HepG2 (cell line): ENCODE results near the gene EEFSEC. TPM values are rescaled to one million over a fixed set of nuclear protein-coding genes. Genes with fewer than 3 reads are reported as not detected.

Experiments
- CEBPB ChIP-seq: IDR thresholded peaks from 2 replicates; pipeline ENCODE4 v1.6.1; 2011; ENCODE audit warnings: low read depth, low read length, improper control_type of control experiment, borderline replicate concordance
- CHD2 ChIP-seq: IDR thresholded peaks from 2 replicates; pipeline ENCODE4 v1.6.1; 2011; ENCODE audit warnings: low read depth, low read length, improper control_type of control experiment
- HINFP ChIP-seq: sonication (generic); formaldehyde crosslinking; IDR thresholded peaks from 2 replicates; pipeline ENCODE4 v1.4.0; 2020; ENCODE audit warnings: low read depth, mild to moderate bottlenecking, missing genetic modification reagents
- HOXA5 ChIP-seq: sonication (generic); formaldehyde crosslinking; IDR thresholded peaks from 2 replicates; pipeline ENCODE4 v1.4.0; 2020; ENCODE audit warnings: missing genetic modification reagents
- SALL2 ChIP-seq: sonication (generic); formaldehyde crosslinking; IDR thresholded peaks from 2 replicates; pipeline ENCODE4 v1.8.1; 2023; ENCODE audit warnings: mild to moderate bottlenecking, missing genetic modification reagents, inconsistent platforms
- TRIM24 ChIP-seq: sonication (generic); formaldehyde crosslinking; IDR thresholded peaks from 2 replicates; pipeline ENCODE4 v1.8.0; 2022; ENCODE audit warnings: mild to moderate bottlenecking, missing genetic modification reagents
- ZFP1 ChIP-seq: IDR thresholded peaks from 2 replicates; pipeline ENCODE4 v1.6.1; 2016
- ZNF557 ChIP-seq: sonication (generic); formaldehyde crosslinking; IDR thresholded peaks from 2 replicates; pipeline ENCODE4 v1.4.0; 2020; ENCODE audit warnings: missing genetic modification reagents
- ZNF570 ChIP-seq: sonication (generic); formaldehyde crosslinking; IDR thresholded peaks from 2 replicates; pipeline ENCODE4 v1.4.0; 2020; ENCODE audit warnings: mild to moderate bottlenecking, missing genetic modification reagents, borderline replicate concordance
- polyA plus RNA-seq, 8 experiments: library from polyadenylated mRNA; depleted of rRNA in 3 of 8; stranded (reverse) in 7 of 8; unstranded in 1 of 8; fragments of >200 nt; fragmentation: Illumina TruSeq in 4 of 8; extraction: Trizol in 4 of 8; gene quantifications; 2 replicates each; pipeline versions ENCODE4 v1.2.1 to v1.2.3, GENCODE V29; 2011 to 2016; ENCODE audit warnings: low read depth in 4 of 8, missing spikeins in 1 of 8, mixed read lengths in 1 of 8; ENCODE audit not compliant: insufficient read depth in 1 of 8
- total RNA-seq, 5 experiments: library from RNA; depleted of rRNA; stranded (reverse); fragments of >200 nt; fragmentation: Illumina TruSeq; extraction: Trizol; gene quantifications; 2 replicates each; pipeline ENCODE4 v1.2.3, GENCODE V29; 2016; ENCODE audit warnings: low read depth in 1 of 5
- TF ChIP-seq, protein P1 (sequence below): sonication (generic); formaldehyde crosslinking; IDR thresholded peaks from 2 replicates; pipeline ENCODE4 v1.9.0; 2021; ENCODE audit warnings: missing genetic modification reagents, borderline replicate concordance
- TF ChIP-seq, protein P2 (sequence below): sonication (generic); formaldehyde crosslinking; IDR thresholded peaks from 2 replicates; pipeline ENCODE4 v1.4.0; 2020; ENCODE audit warnings: low read depth, missing genetic modification reagents
- TF ChIP-seq, protein P3 (sequence below): sonication (generic); formaldehyde crosslinking; IDR thresholded peaks from 2 replicates; pipeline ENCODE4 v1.4.0; 2020; ENCODE audit warnings: mild to moderate bottlenecking, missing genetic modification reagents, borderline replicate concordance
- TF ChIP-seq, protein P4 (sequence below): sonication (generic); formaldehyde crosslinking; IDR thresholded peaks from 2 replicates; pipeline ENCODE4 v1.4.0; 2020; ENCODE audit warnings: missing genetic modification reagents

EEFSEC gene
- total and polyA plus RNA-seq, 2 of the 13 experiments (the other 11 are each of a cell fraction or from before 2014, with no cell fraction given), result 6.4 to 24.2 TPM

- TF ChIP-seq CEBPB (no peak), ZNF557 (CRISPR knock-in tag) (peak; percentile 80; the same call in 1 of the 2 replicates), CHD2 (no peak), TRIM24 (CRISPR knock-in tag) (no peak), HINFP (CRISPR knock-in tag) (peak; percentile 47; the same call in 1 of the 2 replicates), SALL2 (CRISPR knock-in tag) (peak; percentile 83; the same call in 1 of the 2 replicates), ZNF570 (no peak), HOXA5 (CRISPR knock-in tag) (no peak; the same call in 1 of the 2 replicates), ZFP1 (CRISPR knock-in tag) (0 out of 2 replicates have a peak, but pooled peaks have one; percentile 55)
- TF ChIP-seq, protein P1, sequence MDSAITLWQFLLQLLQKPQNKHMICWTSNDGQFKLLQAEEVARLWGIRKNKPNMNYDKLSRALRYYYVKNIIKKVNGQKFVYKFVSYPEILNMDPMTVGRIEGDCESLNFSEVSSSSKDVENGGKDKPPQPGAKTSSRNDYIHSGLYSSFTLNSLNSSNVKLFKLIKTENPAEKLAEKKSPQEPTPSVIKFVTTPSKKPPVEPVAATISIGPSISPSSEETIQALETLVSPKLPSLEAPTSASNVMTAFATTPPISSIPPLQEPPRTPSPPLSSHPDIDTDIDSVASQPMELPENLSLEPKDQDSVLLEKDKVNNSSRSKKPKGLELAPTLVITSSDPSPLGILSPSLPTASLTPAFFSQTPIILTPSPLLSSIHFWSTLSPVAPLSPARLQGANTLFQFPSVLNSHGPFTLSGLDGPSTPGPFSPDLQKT, result no peak; the same call in 1 of the 2 replicates
- TF ChIP-seq, protein P2, sequence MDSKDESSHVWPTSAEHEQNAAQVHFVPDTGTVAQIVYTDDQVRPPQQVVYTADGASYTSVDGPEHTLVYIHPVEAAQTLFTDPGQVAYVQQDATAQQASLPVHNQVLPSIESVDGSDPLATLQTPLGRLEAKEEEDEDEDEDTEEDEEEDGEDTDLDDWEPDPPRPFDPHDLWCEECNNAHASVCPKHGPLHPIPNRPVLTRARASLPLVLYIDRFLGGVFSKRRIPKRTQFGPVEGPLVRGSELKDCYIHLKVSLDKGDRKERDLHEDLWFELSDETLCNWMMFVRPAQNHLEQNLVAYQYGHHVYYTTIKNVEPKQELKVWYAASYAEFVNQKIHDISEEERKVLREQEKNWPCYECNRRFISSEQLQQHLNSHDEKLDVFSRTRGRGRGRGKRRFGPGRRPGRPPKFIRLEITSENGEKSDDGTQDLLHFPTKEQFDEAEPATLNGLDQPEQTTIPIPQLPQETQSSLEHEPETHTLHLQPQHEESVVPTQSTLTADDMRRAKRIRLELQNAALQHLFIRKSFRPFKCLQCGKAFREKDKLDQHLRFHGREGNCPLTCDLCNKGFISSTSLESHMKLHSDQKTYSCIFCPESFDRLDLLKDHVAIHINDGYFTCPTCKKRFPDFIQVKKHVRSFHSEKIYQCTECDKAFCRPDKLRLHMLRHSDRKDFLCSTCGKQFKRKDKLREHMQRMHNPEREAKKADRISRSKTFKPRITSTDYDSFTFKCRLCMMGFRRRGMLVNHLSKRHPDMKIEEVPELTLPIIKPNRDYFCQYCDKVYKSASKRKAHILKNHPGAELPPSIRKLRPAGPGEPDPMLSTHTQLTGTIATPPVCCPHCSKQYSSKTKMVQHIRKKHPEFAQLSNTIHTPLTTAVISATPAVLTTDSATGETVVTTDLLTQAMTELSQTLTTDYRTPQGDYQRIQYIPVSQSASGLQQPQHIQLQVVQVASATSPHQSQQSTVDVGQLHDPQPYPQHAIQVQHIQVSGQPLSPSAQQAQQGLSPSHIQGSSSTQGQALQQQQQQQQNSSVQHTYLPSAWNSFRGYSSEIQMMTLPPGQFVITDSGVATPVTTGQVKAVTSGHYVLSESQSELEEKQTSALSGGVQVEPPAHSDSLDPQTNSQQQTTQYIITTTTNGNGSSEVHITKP, result peak; percentile 57; the same call in 1 of the 2 replicates
- TF ChIP-seq, protein P3, sequence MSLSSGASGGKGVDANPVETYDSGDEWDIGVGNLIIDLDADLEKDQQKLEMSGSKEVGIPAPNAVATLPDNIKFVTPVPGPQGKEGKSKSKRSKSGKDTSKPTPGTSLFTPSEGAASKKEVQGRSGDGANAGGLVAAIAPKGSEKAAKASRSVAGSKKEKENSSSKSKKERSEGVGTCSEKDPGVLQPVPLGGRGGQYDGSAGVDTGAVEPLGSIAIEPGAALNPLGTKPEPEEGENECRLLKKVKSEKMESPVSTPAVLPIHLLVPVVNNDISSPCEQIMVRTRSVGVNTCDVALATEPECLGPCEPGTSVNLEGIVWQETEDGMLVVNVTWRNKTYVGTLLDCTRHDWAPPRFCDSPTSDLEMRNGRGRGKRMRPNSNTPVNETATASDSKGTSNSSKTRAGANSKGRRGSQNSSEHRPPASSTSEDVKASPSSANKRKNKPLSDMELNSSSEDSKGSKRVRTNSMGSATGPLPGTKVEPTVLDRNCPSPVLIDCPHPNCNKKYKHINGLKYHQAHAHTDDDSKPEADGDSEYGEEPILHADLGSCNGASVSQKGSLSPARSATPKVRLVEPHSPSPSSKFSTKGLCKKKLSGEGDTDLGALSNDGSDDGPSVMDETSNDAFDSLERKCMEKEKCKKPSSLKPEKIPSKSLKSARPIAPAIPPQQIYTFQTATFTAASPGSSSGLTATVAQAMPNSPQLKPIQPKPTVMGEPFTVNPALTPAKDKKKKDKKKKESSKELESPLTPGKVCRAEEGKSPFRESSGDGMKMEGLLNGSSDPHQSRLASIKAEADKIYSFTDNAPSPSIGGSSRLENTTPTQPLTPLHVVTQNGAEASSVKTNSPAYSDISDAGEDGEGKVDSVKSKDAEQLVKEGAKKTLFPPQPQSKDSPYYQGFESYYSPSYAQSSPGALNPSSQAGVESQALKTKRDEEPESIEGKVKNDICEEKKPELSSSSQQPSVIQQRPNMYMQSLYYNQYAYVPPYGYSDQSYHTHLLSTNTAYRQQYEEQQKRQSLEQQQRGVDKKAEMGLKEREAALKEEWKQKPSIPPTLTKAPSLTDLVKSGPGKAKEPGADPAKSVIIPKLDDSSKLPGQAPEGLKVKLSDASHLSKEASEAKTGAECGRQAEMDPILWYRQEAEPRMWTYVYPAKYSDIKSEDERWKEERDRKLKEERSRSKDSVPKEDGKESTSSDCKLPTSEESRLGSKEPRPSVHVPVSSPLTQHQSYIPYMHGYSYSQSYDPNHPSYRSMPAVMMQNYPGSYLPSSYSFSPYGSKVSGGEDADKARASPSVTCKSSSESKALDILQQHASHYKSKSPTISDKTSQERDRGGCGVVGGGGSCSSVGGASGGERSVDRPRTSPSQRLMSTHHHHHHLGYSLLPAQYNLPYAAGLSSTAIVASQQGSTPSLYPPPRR (CRISPR knock-in tag), result no peak; the same call in 1 of the 2 replicates
- TF ChIP-seq, protein P4, sequence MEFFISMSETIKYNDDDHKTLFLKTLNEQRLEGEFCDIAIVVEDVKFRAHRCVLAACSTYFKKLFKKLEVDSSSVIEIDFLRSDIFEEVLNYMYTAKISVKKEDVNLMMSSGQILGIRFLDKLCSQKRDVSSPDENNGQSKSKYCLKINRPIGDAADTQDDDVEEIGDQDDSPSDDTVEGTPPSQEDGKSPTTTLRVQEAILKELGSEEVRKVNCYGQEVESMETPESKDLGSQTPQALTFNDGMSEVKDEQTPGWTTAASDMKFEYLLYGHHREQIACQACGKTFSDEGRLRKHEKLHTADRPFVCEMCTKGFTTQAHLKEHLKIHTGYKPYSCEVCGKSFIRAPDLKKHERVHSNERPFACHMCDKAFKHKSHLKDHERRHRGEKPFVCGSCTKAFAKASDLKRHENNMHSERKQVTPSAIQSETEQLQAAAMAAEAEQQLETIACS (CRISPR knock-in tag), result peak; percentile 72
These were observed at the start of gene EEFSEC (continued) for GRCh38 chr3:128153156-128154041.
